ENCODE measurements around the gene DPCD. TPM values are rescaled to one million over a fixed set of nuclear protein-coding genes. Genes with fewer than 3 reads are reported as not detected.
"Not testable (repeated sequence)": the region's sequence is repeated elsewhere in the genome, so short reads cannot be mapped to it uniquely, and the experiment has no call there.

Gene DPCD
- total RNA-seq, 2 donors from 2014 or later = 32.0 to 40.3 TPM

DNA sequence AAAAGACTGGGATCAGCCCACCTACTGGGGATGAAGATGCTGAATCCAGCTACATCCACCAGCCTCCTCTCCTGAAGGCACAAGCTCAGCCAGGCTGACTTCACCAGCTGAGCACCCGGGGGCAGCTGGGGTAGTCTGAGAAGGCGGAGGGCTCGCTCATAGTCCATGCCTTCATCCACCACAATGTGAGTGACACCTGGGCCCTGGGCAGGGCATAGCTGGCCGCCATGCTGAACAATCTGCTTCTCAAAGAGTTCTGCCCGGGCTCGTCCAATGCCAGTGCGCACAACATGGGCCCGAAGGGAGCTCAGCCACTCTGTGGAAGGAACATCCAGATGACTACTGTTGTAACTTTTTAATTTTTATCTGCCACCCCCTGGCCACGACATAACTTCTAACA, 2.3 kb upstream of the DPCD start:
- Histone ChIP-seq H3K27me3 (no peaks in the 10 kb centered on the region), H3K36me3 (peaks cover 31% of the 10 kb centered on the region), H3K9me3 (no peaks in the 10 kb centered on the region), H3K4me3 (no peak overlapping the region), H3K27ac (no peak overlapping the region), H3K4me1 (peaks cover 0 to 18% of the 10 kb centered on the region in 2 donors)
- DNase-seq (ENCODE audit: low spot score) = no peak
- no peak for TF ChIP-seq CTCF (IDR thresholded peaks at IDR 0.05)

GRCh38 chr10:101588879-101589278, 758 bp downstream of the DPCD start:
- Histone ChIP-seq H3K4me3 (peak overlapping the region in 1 of 2 donors; percentile 91), H3K27me3 (no peaks in the 10 kb centered on the region), H3K4me1 (peaks cover 0 to 25% of the 10 kb centered on the region in 2 donors), H3K36me3 (peaks cover 10% of the 10 kb centered on the region), H3K27ac (no peak overlapping the region), H3K9me3 (no peaks in the 10 kb centered on the region)
- no peak for TF ChIP-seq CTCF (IDR thresholded peaks at IDR 0.05)
- DNase-seq (ENCODE audit: low spot score) = no peak

GRCh38 chr10:101593331-101593730, 5.2 kb downstream of the DPCD start:
- H3K27me3 ChIP-seq; DNase-seq (ENCODE audit: low spot score); H3K9me3 ChIP-seq; H3K36me3 ChIP-seq; H3K27ac ChIP-seq; H3K4me3 ChIP-seq: not testable (repeated sequence)
- peaks cover 0 to 25% of the 10 kb centered on the region in 2 donors for H3K4me1 ChIP-seq

DNA sequence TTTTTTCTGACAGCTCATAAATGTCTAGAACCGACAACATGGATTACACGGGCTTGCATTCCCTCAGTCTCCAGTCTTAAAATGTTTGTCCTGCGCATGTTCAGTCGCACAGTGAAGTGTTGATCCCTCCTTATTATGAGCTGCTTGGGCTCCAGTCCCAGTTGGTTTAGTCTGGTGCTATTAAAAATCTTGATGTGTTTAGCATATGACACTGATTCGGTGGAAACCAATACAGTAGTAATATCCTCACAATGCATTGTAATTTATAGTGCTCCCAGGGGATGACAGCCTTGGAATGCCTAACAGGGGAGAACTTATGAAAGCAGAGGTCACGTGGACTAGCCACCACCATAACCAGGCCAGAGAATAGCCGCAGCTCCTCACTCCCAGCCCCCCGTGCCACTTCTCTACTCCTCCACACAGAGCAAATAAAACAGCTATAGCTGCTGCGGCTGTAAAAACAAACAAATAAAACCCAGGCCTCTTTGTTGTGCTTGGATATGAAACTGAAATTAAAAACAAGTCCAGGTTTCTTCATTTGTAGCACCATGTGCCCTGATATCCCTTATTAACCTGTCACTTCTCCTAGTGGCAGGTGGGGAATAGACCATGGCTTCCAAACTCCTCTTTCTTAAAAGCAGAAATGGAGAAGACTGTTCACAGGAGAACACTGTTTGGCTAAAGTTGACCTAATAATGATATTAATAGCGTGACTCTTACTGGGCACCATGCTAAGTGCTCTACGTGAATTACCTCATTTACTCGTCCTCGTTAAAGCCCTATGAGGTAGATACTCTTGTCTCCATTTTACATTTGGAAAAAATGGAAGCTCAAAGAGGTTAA, 7.7 kb downstream of the DPCD start:
- Histone ChIP-seq H3K27me3 (no peaks in the 10 kb centered on the region), H3K4me3 (no peak overlapping the region), H3K9me3 (no peaks in the 10 kb centered on the region), H3K36me3 (no peaks in the 10 kb centered on the region), H3K27ac (peak overlapping the region; percentile 14 to 64), H3K4me1 (peaks cover 0 to 18% of the 10 kb centered on the region in 2 donors)
- TF ChIP-seq CTCF (IDR thresholded peaks at IDR 0.05) = no peak
- no peak for DNase-seq (ENCODE audit: low spot score)

- H3K36me3 ChIP-seq = no peaks in the 10 kb centered on the region
- no peaks in the 10 kb centered on the region for H3K9me3 ChIP-seq
- H3K4me1 ChIP-seq = peaks cover 0 to 18% of the 10 kb centered on the region in 2 donors
- no peaks in the 10 kb centered on the region for H3K27me3 ChIP-seq
- H3K4me3 ChIP-seq = no peak overlapping the region
- H3K27ac ChIP-seq = no peak overlapping the region
- DNase-seq (ENCODE audit: low spot score) = no peak
- TF ChIP-seq CTCF (IDR thresholded peaks at IDR 0.05) = no peak
These were observed 9.2 kb downstream of the DPCD start for GRCh38 chr10:101597091-101597900.

DNA sequence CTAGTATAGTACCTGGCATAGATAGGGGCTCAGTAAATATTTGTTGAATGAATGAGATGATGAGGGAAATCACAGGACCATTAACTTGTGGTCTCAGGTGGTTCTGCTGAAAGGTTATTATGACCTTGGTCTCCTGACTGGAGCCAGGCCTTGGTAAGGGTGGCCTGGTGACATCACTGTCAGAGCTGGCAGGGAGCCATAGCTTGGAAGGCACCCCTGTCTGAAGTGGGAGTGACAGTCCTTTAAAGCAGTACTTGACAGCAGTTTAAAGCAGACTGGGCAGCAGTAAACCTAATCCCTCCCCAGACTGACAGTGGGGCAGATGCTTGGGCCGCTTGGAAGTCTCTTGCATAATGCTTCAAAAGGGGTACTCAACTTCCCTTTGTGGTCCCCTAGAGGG, 13.4 kb downstream of the DPCD start:
- Histone ChIP-seq H3K4me1 (no peaks in the 10 kb centered on the region), H3K9me3 (no peaks in the 10 kb centered on the region), H3K27ac (no peak overlapping the region), H3K4me3 (no peak overlapping the region), H3K27me3 (no peaks in the 10 kb centered on the region), H3K36me3 (no peaks in the 10 kb centered on the region)
- DNase-seq (ENCODE audit: low spot score) = no peak
- TF ChIP-seq CTCF (IDR thresholded peaks at IDR 0.05) = no peak

All from right atrium auricular region (tissue), 2 donors.